NCI-H2081 (cell line): ENCODE data around the gene NSUN4.
"Not testable (repeated sequence)": the region's sequence is repeated elsewhere in the genome, so short reads cannot be mapped to it uniquely, and the experiment has no call there.

ENCODE experiments used
- DNase-seq, 2 experiments: peaks; one replicate each; lab custom pipeline; 2025; lab: John Stamatoyannopoulos, UW

NSUN4 gene

GRCh38 chr1:46340404-46341221 lies at the start of gene NSUN4:
Gene NSUN4 (plus strand): TSS chr1:46340807. CDS start chr1:46340827, 20 bp downstream.
- peak; percentile 96 to 97 for DNase-seq

DNA sequence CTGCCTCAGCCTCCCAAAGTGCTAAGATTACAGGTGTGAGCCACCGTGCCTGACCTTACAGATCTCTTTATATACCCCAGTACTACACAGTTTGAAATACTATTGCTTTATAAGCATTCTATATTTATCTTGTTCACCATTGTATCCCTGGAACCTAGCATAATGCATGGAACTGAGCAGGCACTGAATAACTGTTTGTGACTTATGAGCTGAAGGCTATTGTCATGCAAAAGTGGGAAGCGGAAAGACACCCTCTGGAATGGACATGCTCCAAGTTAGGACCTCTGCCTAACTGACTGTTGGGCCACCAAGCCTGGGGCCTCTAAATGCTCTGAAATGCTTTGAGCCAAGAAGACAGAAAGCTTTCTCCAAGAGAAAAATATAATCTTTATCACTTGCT lies 45.3 kb upstream of the NSUN4 start:
- DNase-seq = no peak

- no peak for DNase-seq
Measured at GRCh38 chr1:46298387-46298786, 42.2 kb upstream of the NSUN4 start.

- no peak for DNase-seq
Measured at GRCh38 chr1:46300673-46301405, 39.8 kb upstream of the NSUN4 start.

DNA sequence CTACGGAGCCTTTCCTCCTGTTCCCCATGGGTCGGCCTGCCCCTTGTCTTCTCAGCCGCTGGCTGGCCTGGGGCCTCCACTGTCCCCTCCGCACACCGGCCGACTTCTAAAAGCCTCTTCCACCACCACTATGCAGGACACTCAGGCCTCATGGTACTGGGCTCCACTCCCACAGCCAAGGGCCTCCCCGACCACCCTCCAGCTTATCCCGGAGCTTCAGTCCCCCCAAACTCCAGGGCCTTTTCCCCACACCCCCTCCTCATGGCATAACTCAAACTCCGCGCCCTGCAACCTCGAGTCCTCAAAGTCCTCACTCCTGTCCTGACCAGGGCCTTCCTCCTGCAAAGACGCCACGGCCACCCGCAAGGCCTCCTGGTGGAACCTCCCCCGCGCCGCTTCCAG lies 39.2 kb upstream of the NSUN4 start:
- DNase-seq = no peak

- DNase-seq = peak; percentile 43 to 52
Measured at GRCh38 chr1:46301808-46302640, 38.6 kb upstream of the NSUN4 start.

DNA sequence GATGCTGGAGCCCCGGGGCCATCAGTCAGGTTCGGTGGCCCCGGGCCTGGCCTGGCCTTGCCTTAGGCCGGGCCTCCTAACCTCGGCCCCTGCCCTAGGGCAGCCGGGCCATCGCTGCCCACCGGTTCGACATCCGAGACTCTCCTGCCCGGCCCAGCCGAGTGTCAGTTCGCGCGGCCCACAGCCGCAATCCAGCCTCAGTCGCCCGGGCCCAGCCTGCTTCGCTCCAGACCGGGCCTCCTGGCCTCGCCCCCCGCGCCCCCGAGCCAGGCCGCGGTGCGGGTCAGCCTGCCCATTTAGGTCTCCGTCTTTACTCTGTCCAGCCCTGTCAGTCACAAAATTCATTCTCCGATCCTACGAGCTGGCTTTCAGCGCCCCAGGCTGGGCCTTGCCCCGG lies 38.0 kb upstream of the NSUN4 start:
- DNase-seq = no peak

DNA sequence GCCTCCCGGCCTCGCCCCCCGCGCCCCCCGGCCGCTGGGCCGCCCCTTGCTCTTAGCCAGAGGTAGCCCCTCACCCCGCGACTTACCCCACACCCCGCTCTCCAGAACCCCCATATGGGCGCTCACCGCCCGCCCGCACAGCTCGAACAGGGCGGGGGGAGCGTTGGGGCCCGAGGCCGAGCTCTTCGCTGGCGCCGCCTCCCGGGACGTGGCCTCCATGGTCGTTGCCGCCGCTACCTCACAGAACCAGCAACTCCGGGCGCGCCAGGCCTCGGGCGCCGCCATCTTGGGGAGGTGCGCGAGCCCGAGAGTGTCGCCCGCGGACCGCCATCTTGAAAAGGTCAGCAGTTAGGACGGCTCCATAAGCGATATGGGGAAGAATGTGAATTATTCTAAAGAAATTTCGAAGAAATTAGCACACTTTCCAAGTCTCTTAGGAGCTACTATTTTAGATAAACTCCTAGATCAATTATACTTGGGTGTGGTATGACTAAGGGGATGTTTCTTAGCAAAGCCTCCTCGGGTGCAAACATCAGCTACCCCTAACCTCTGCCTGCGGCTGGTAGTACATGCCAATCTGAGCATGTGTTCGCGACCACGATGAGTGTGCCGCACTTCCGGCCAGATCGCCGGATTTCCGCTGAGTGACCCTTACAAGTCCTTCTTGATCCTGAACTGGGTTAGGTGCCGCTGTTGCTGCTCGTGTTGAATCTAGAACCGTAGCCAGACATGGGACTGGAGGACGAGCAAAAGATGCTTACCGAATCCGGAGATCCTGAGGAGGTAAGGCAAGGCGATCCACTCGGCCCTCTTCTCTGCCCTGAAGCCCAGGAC lies 37.4 kb upstream of the NSUN4 start, which contains the start of the genes LRRC41 and UQCRH:
TSS of gene LRRC41 (minus strand) at position 579 of the 834 bp plus-strand sequence. CDS start at position 285, 294 bp downstream.
TSS of gene UQCRH (plus strand) at position 661 of the 834 bp plus-strand sequence. CDS start at position 730, 69 bp downstream.
- DNase-seq = peak; percentile 94 to 97

GRCh38 chr1:46303872-46304326 lies 36.7 kb upstream of the NSUN4 start:
- DNase-seq = peak in 1 of 2 experiments; percentile 39

GRCh38 chr1:46306159-46306530 lies 34.5 kb upstream of the NSUN4 start:
- DNase-seq = no peak

- DNase-seq = no peak
Measured at GRCh38 chr1:46309401-46310159, 31.0 kb upstream of the NSUN4 start.

- no peak for DNase-seq
Measured at GRCh38 chr1:46310321-46310720, 30.3 kb upstream of the NSUN4 start.

GRCh38 chr1:46315669-46316403 lies 24.8 kb upstream of the NSUN4 start:
- DNase-seq = no peak

- no peak for DNase-seq
Measured at GRCh38 chr1:46317323-46317722, 23.3 kb upstream of the NSUN4 start.

DNA sequence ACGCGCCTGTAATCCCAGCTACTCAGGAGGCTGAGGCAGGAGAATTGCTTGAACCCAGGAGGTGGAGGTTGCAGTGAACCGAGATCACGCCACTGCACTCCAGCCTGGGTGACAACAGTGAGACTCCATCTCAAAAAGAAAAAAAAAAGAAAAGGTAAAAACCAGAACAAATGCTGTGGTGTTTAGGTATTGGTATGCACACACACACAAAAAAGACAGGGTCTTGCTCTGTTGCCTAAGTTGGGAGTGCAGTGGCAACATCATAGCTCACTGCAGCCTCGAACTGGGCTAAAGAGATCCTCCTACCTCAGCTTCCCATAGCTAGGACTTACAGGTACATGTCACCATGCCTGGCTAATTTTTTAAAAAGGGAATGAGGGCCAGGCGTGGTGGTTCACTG lies 21.3 kb upstream of the NSUN4 start:
- not testable (repeated sequence) for DNase-seq

GRCh38 chr1:46319960-46320914 lies 20.4 kb upstream of the NSUN4 start:
- DNase-seq = not testable (repeated sequence)

- not testable (repeated sequence) for DNase-seq
Measured at GRCh38 chr1:46322191-46322590, 18.4 kb upstream of the NSUN4 start.
